Cardiac fibroblast (primary cell): ENCODE measurements around the gene LINC00632.

Experiments used
- DNase-seq, 2 donors: peaks; one replicate each; pipeline versions ENCODE4 v3.0.0 to v3.0.0-alpha.2; 2010; ENCODE audit warnings: low read depth in 2 of 2
- H3K4me3 ChIP-seq, 2 donors: replicated peaks in 1 of 2; 1 replicate in 1 of 2; 2 replicates in 1 of 2; pipeline ENCODE4 v1.5.1; 2011; ENCODE audit warnings: low read depth in 2 of 2, low read length in 2 of 2, mild to moderate bottlenecking in 2 of 2, moderate library complexity in 1 of 2
- TF ChIP-seq, protein P1 (sequence below): IDR thresholded peaks from one replicate; pipeline ENCODE4 v1.5.1; 2011; ENCODE audit warnings: low read depth, mild to moderate bottlenecking, low read length, inconsistent platforms

LINC00632 gene

DNA sequence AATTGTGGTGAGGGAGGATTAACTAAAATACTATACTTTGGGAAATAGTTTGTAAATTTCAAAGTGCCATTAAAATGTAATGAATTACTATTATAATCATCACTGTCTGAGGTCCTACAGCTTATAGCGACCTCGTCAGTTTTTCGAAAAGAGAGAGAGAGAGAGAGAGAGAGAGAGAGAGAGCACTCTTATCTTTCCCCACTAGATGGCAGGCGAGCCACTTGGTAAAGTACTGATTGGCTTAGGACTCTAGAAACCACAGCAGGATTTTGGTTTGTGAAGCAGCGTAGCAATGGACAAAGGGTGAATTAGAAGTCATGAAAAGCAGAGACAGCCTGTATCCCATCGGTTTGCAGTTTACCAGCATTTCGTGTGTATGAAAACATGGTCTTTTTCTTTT lies 52.5 kb downstream of the LINC00632 start:
- DNase-seq: peak; percentile 76 to 79
- H3K4me3 ChIP-seq: no peak overlapping the region
- TF ChIP-seq, protein P1, sequence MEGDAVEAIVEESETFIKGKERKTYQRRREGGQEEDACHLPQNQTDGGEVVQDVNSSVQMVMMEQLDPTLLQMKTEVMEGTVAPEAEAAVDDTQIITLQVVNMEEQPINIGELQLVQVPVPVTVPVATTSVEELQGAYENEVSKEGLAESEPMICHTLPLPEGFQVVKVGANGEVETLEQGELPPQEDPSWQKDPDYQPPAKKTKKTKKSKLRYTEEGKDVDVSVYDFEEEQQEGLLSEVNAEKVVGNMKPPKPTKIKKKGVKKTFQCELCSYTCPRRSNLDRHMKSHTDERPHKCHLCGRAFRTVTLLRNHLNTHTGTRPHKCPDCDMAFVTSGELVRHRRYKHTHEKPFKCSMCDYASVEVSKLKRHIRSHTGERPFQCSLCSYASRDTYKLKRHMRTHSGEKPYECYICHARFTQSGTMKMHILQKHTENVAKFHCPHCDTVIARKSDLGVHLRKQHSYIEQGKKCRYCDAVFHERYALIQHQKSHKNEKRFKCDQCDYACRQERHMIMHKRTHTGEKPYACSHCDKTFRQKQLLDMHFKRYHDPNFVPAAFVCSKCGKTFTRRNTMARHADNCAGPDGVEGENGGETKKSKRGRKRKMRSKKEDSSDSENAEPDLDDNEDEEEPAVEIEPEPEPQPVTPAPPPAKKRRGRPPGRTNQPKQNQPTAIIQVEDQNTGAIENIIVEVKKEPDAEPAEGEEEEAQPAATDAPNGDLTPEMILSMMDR: peak; percentile 76

DNA sequence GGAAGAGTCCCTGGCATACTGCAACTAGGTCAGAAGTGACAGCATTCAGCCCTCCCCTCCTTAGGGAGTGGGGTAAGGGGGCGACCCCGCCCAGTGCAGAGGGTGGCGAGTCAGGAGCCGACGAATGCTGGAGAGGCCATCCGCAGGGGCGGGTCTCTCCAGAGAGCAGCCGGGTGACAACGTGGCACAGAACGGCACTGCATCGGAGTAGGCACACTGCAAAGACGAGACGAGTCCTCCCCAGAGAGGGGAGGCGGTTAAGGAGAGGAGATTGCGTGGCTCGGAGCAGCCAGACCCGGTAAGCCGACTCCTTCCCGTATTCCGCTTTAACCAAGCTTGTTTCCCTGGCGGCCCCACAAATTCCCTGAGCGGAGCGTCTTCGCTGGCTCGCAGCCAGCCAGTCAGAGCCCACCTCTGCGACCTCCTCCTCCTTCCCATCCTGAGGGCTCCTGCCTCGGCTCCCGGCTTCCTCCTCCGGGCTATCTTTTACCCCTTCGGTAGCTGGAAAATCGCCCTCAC lies 54.9 kb downstream of the LINC00632 start:
- DNase-seq: peak; percentile 61 to 67
- TF ChIP-seq, protein P1: no peak
- peak overlapping the region; percentile 57 to 64 for H3K4me3 ChIP-seq

DNA sequence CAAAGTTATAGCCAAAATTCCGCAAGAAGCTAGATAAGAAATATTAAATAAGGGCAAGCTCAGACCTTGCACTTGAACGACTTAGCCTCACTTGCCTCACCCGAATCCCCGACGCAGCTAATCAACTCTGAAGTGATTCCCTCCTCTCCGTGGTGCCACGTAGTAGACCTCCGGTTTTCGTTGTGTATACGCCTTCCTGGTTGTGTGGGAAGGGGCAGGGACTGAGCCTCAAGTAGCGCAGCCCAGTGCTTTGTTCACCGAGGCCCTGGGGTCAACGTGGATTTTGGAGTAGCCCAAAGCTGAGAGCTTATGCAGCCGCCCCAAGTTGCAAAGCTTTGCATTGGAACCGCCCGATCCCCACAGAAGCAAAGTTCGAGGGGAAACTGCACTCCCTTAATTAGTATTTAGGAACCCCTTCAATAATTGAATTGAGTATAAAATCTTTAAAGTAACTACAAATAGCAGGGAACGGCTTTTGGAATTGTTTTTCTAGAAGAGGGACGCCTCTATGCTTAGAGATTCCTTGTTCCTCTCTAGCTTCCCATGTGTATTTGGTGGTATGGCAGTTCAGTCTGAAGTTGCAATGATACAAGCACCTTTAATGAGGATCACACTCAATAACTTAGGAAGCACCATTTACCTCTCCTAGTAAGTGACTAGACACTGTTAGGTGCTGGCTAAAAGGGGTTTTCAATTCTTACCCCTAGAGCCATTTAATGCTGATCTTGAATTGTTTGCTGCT lies 55.7 kb downstream of the LINC00632 start:
- DNase-seq: peak; percentile 58 to 67
- peak overlapping the region; percentile 57 to 64 for H3K4me3 ChIP-seq
- TF ChIP-seq, protein P1: no peak

DNA sequence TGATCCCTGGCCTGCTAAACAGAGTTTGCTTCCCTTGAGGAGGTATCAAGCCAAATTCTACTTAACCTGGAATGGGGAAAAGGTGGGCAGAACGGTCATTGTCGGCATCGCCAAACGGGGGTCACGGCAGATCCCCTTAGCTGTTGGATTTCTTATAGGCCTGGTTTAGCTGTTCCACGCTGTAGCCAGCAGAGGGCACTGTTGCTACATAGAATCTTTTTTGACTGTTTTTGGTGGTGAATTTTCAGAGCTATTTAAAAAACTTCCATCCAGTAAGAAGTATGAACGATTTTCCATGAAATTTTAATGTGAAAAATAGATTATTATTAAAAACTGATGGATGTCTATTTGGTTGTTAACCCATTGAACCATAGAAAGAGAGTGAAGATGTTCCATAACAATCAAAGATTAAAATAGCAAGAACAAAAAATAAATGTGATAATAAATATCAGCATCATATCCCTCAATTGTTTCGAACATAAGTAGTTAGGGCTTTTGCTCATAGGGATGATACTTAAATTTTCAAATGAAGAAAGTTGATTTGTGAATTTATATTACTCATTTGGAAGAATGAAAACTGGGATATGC lies 56.6 kb downstream of the LINC00632 start:
- TF ChIP-seq, protein P1: peak; percentile 60
- DNase-seq: peak; percentile 72 to 80
- peak overlapping the region; percentile 57 to 64 for H3K4me3 ChIP-seq

DNA sequence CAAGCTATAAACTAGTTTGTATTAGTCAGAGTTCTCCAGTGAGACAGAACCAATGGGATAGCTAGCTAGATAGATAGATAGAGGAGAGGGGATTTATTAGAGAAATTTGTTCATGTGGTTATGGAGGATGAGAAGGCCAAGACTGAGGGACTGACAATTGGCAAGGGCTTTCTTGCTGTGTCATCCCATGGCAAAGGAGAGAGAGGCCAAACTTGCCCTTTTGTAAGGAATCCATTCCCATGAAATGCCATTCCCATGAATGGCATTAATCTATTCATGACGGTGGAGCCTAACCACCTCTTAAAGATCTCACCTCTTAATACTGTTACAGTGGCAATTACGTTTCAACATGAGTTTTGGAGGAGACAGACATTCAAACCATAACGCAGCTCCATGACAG lies 58.1 kb downstream of the LINC00632 start:
- DNase-seq: peak; percentile 2 to 21
- H3K4me3 ChIP-seq: no peak overlapping the region
- TF ChIP-seq, protein P1: no peak

DNA sequence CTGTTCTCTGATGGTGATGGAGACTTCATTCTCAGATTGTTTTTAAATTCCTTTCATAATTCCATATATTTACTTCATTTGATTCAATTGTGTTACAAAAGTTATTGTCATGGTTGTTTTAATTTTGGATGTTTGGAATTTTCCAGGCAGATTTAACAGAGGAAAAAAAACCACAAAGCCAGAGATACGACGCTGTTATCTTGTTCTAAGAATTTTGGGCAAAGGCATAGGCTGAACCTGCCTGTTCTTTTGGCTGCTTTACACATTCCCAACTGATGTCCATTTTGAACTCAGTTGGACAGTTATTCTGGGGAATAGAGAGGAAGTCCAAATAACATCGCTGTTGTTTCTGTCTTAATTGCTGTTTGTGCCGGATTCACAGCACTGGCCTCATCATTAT lies 65.7 kb downstream of the LINC00632 start:
- TF ChIP-seq, protein P1: no peak
- no peak overlapping the region for H3K4me3 ChIP-seq
- peak in 1 of 2 donors; percentile 36 for DNase-seq
